Upper lobe of right lung (tissue), 1 donor: ENCODE measurements around the gene SLC17A7. TPM values are rescaled to one million over a fixed set of nuclear protein-coding genes. Genes with fewer than 3 reads are reported as not detected.

ENCODE experiments used
- ATAC-seq: fragments of 200-7000 bp; cut with Tn5 transposase; one replicate; pipeline ENCODE4 v1.9.1; 2020; ENCODE audit warnings: mild to moderate bottlenecking, moderate library complexity
- DNase-seq: peaks from one replicate; pipeline ENCODE4 v3.0.0-alpha.2; 2020
- H3K27ac ChIP-seq: fragments of 200-600 bp; one replicate; pipeline ENCODE4 v1.8.0; 2022
- H3K27me3 ChIP-seq: fragments of 200-600 bp; one replicate; pipeline ENCODE4 v1.8.0; 2022; ENCODE audit warnings: mild to moderate bottlenecking
- H3K36me3 ChIP-seq: fragments of 200-600 bp; one replicate; pipeline ENCODE4 v1.8.0; 2022
- H3K4me1 ChIP-seq: fragments of 200-600 bp; one replicate; pipeline ENCODE4 v1.8.0; 2022
- H3K4me3 ChIP-seq: fragments of 200-600 bp; one replicate; pipeline ENCODE4 v1.8.0; 2022; ENCODE audit warnings: mild to moderate bottlenecking
- H3K9me3 ChIP-seq: fragments of 200-600 bp; one replicate; pipeline ENCODE4 v1.8.0; 2022
- intact Hi-C: fragments of 100-400 bp; cut with DNase I; formaldehyde crosslinking; loops from one replicate; pipeline ENCODE4 v1.11.0; 2022
- total RNA-seq: library from RNA; stranded (reverse); fragmentation: NEBNext Ultra II Directional; extraction: Animal tissue kit (Norgen Biotek cat#: 25700); gene quantifications from one replicate; pipeline ENCODE4 v1.2.1, GENCODE V29; 2021
- TF ChIP-seq, protein P1 (sequence below): fragments of 200-600 bp; IDR thresholded peaks from one replicate; pipeline ENCODE4 v1.8.0; 2022; ENCODE audit warnings: antibody characterized with exemption
- donor health status: DM: no; HTN: yes; CAD: no; lungs with severe emphysema.

SLC17A7 gene
- total RNA-seq, 1 donor from 2014 or later = 0.69 TPM

- Histone ChIP-seq H3K4me1 (no peaks in the 10 kb centered on the region), H3K27ac (no peak overlapping the region), H3K27me3 (peaks cover 6% of the 10 kb centered on the region), H3K36me3 (no peaks in the 10 kb centered on the region), H3K9me3 (no peaks in the 10 kb centered on the region), H3K4me3 (no peak overlapping the region)
- ATAC-seq (no peak), DNase-seq (no peak)
- TF ChIP-seq, protein P1, sequence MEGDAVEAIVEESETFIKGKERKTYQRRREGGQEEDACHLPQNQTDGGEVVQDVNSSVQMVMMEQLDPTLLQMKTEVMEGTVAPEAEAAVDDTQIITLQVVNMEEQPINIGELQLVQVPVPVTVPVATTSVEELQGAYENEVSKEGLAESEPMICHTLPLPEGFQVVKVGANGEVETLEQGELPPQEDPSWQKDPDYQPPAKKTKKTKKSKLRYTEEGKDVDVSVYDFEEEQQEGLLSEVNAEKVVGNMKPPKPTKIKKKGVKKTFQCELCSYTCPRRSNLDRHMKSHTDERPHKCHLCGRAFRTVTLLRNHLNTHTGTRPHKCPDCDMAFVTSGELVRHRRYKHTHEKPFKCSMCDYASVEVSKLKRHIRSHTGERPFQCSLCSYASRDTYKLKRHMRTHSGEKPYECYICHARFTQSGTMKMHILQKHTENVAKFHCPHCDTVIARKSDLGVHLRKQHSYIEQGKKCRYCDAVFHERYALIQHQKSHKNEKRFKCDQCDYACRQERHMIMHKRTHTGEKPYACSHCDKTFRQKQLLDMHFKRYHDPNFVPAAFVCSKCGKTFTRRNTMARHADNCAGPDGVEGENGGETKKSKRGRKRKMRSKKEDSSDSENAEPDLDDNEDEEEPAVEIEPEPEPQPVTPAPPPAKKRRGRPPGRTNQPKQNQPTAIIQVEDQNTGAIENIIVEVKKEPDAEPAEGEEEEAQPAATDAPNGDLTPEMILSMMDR = no peak
- intact Hi-C loops = no loop called here
Measured at GRCh38 chr19:49417088-49417487, 24.2 kb downstream of the SLC17A7 start.

DNA sequence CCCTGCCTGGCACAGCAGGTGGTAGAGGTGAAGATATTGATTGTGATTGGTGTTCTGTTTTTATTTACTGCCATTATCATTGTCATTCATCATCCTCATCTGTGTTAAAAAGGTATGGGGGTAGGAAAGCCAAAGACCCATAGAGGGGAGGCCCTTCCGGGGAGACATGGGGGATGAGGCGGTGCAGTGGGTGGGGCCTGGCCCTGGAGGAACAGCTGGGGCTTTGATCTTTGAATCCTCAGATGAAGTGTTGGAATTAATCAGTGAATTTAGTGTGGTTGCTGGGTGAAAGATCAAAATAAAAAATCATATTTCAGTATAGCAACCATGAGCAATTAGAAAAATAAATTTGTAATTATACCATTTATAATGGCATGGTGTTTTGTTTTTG, 25.5 kb downstream of the SLC17A7 start:
- no peak for ATAC-seq
- intact Hi-C loops = no loop called here

DNA sequence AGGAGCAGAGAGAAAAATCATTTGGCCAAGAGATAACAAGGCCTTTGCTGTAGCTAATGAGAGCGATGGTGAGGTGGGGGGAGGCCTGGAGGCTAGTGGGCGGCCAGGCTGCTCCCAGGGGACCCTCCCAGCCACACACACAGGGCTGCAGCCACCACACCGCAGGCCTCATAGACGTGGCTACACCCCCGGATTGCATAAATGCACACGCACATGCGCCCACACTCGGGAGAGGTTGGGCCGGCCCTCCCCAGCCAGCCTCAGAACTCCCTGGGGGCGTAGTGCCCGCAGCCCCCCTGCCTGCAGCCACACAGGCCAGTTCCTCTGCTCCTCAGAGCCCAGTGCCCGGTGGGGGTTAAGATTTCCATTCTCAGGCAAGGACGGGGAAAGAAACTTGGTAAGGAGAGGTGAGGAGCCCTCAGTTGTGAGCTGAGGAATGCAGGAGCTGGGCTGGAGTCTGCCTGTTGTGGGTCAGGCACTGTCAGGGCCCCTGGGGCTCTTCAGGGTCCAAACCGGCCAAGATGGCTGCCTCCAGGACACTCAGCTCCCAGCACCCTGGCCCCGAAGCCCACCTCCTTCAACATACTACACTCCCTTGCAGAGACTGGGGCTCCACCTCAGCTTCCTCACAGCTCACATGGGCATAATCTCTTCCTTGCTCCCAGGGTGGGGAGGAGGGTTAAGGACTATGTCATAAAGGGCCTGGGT, 26.1 kb downstream of the SLC17A7 start:
- ATAC-seq (no peak), DNase-seq (no peak)
- no peaks in the 10 kb centered on the region for H3K9me3 ChIP-seq
- TF ChIP-seq, protein P1 = no peak
- H3K4me1 ChIP-seq = no peaks in the 10 kb centered on the region
- no peak overlapping the region for H3K27ac ChIP-seq
- no peaks in the 10 kb centered on the region for H3K36me3 ChIP-seq
- no peak overlapping the region for H3K4me3 ChIP-seq
- intact Hi-C loops = no loop called here
- H3K27me3 ChIP-seq = no peaks in the 10 kb centered on the region

More for the DNA sequence above, 25.5 kb downstream of the SLC17A7 start:
- Histone ChIP-seq H3K4me3 (no peak overlapping the region), H3K27me3 (no peaks in the 10 kb centered on the region), H3K9me3 (no peaks in the 10 kb centered on the region), H3K36me3 (no peaks in the 10 kb centered on the region), H3K4me1 (no peaks in the 10 kb centered on the region), H3K27ac (no peak overlapping the region)
- TF ChIP-seq, protein P1 = no peak
- no peak for DNase-seq

GRCh38 chr19:49414256-49414655, 27.1 kb downstream of the SLC17A7 start:
- H3K27me3 ChIP-seq = no peaks in the 10 kb centered on the region
- H3K36me3 ChIP-seq = no peaks in the 10 kb centered on the region
- no peaks in the 10 kb centered on the region for H3K4me1 ChIP-seq
- no peak overlapping the region for H3K27ac ChIP-seq
- no peak for DNase-seq
- intact Hi-C loops = no loop called here
- ATAC-seq = no peak
- TF ChIP-seq, protein P1 = no peak
- no peaks in the 10 kb centered on the region for H3K9me3 ChIP-seq
- no peak overlapping the region for H3K4me3 ChIP-seq

DNA sequence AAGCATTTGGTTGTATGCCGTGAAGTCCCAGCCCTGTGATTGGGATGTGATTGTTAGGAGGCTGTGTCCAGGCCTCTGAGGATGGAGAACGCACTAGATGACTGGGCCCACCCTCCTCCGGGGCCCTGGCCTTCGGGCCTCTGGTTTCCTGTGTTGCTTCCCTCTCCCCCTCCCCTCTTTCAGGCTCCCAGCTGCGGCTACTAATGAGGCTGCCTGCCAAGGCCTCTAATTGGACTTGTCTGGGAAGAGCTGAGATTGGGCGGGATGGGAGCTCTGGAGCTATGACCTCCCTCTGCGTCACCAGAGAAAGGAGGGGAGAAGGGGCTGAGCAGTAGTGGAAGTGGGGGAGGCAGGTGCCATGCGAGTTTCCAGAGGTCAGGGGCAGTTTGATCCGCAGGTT, 28.0 kb downstream of the SLC17A7 start:
- Histone ChIP-seq H3K36me3 (no peaks in the 10 kb centered on the region), H3K27me3 (no peaks in the 10 kb centered on the region), H3K4me3 (no peak overlapping the region), H3K4me1 (no peaks in the 10 kb centered on the region), H3K27ac (no peak overlapping the region), H3K9me3 (no peaks in the 10 kb centered on the region)
- TF ChIP-seq, protein P1 = no peak
- DNase-seq = no peak
- intact Hi-C loops = no loop called here
- ATAC-seq = no peak
